Gastrocnemius medialis (tissue), 4 donors: ENCODE measurements around the gene SAMD9L. TPM values are rescaled to one million over a fixed set of nuclear protein-coding genes. Genes with fewer than 3 reads are reported as not detected.

Source experiments
- ATAC-seq, 2 donors: fragments of 150-250 bp; one replicate each; pipeline ENCODE4 v1.9.1; 2016
- DNase-seq, 2 donors: peaks; one replicate each; pipeline ENCODE4 v3.0.0-alpha.2; 2019
- H3K27ac ChIP-seq, 4 donors: fragments of 200-600 bp; sonication (generic); 1 replicate in 1 of 4; 2 replicates in 3 of 4; pipeline ENCODE4 v1.5.1; 2016 to 2018; ENCODE audit warnings: mild to moderate bottlenecking in 2 of 4, moderate library complexity in 1 of 4
- H3K27me3 ChIP-seq, 3 donors: fragments of 200-600 bp; sonication (generic) in 2 of 3; 1 replicate in 1 of 3; 2 replicates in 2 of 3; pipeline versions ENCODE4 v1.5.1 to v1.6.0; 2016 to 2019; ENCODE audit warnings: mild to moderate bottlenecking in 1 of 3, moderate library complexity in 1 of 3
- H3K36me3 ChIP-seq, 2 donors: fragments of 200-600 bp; sonication (generic) in 1 of 2; one replicate each; pipeline ENCODE4 v1.5.1; 2017 to 2018
- H3K4me1 ChIP-seq, 2 donors: fragments of 200-600 bp; sonication (generic) in 1 of 2; one replicate each; pipeline ENCODE4 v1.5.1; 2016 to 2017; ENCODE audit warnings: mild to moderate bottlenecking in 2 of 2
- H3K4me3 ChIP-seq, 4 donors: fragments of 200-600 bp; sonication (generic) in 3 of 4; 1 replicate in 1 of 4; 2 replicates in 3 of 4; pipeline ENCODE4 v1.5.1; 2016 to 2019; ENCODE audit warnings: mild to moderate bottlenecking in 2 of 4
- H3K9me3 ChIP-seq, 3 donors: fragments of 200-600 bp; sonication (generic) in 2 of 3; 1 replicate in 1 of 3; 2 replicates in 2 of 3; pipeline ENCODE4 v1.5.1; 2016 to 2019
- POLR2A ChIP-seq, 2 donors: fragments of 450-650 bp; IDR thresholded peaks; one replicate each; pipeline ENCODE4 v1.6.1; 2017; ENCODE audit warnings: antibody characterized with exemption in 2 of 2, mild to moderate bottlenecking in 2 of 2, moderate library complexity in 2 of 2
- in situ Hi-C, 4 donors: fragments of 200-750 bp; cut with MboI; loops; one replicate each; pipeline versions ENCODE4 v1.15.0 to v1.8.0; 2017; ENCODE audit warnings: low sequenced_read_pairs in 4 of 4
- intact Hi-C: fragments of 100-400 bp; cut with DNase I; formaldehyde crosslinking; loops from one replicate; pipeline ENCODE4 v1.15.1; 2023; ENCODE audit warnings: low total_unique reads
- total RNA-seq, 4 donors: library from RNA; depleted of rRNA; stranded (reverse); fragments of >200 nt; gene quantifications; one replicate each; pipeline versions ENCODE4 v1.1.0 to v1.2.3, GENCODE V29; 2016
- TF ChIP-seq, protein P1 (sequence below), 5 experiments: fragments of 450-650 bp in 3 of 5; fragments of 200-600 bp in 2 of 5; sonication (generic) in 2 of 5; IDR thresholded peaks in 4 of 5; conservative IDR thresholded peaks in 1 of 5; 1 replicate in 4 of 5; 2 replicates in 1 of 5; pipeline ENCODE4 v1.5.1; 2016 to 2019; ENCODE audit warnings: antibody characterized with exemption in 5 of 5, mild to moderate bottlenecking in 3 of 5, moderate library complexity in 3 of 5

The SAMD9L gene
- total RNA-seq, 4 donors from 2014 or later: 1.2 to 7.6 (median 2.1) TPM

DNA sequence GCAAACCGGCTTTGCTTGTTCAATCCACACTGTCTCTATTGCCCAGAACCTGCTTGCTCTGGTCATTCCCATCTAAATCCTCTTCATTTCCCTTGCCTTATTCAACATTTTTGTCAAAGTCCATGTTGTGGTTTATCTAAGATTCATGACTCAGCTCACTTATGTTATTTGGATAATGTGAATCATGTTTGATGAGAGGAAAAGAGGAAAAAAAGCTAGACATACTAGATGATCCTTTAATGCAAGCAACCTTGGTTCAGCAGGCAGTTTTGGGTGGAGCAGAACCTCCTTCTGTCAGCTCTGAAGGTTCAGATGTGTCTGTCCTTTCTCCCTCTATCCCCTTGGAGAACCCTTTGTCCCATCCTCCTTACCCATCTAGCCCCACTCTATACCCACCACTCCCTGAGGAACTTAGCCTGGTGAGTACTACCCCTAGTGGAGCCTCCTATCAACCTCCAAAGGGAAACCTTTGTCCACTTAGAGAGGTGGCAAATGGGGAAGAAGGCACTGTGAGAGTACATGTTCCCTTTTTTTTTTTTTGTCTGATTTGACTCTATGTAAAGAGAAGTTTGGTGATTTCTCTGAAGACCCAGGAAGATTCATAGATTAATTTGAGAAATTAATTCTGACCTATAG lies 2.1 kb upstream of the SAMD9L start:
- intact Hi-C loops (no loop called here), in situ Hi-C loops (no loop called here)
- Histone ChIP-seq H3K27ac (no peak overlapping the region), H3K4me1 (peaks cover 9 to 10% of the 10 kb centered on the region in 2 donors), H3K4me3 (no peak overlapping the region), H3K9me3 (no peaks in the 10 kb centered on the region), H3K27me3 (no peaks in the 10 kb centered on the region), H3K36me3 (no peaks in the 10 kb centered on the region)
- ATAC-seq: no peak
- TF ChIP-seq, protein P1, sequence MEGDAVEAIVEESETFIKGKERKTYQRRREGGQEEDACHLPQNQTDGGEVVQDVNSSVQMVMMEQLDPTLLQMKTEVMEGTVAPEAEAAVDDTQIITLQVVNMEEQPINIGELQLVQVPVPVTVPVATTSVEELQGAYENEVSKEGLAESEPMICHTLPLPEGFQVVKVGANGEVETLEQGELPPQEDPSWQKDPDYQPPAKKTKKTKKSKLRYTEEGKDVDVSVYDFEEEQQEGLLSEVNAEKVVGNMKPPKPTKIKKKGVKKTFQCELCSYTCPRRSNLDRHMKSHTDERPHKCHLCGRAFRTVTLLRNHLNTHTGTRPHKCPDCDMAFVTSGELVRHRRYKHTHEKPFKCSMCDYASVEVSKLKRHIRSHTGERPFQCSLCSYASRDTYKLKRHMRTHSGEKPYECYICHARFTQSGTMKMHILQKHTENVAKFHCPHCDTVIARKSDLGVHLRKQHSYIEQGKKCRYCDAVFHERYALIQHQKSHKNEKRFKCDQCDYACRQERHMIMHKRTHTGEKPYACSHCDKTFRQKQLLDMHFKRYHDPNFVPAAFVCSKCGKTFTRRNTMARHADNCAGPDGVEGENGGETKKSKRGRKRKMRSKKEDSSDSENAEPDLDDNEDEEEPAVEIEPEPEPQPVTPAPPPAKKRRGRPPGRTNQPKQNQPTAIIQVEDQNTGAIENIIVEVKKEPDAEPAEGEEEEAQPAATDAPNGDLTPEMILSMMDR (IDR thresholded peaks at IDR 0.05 in 4 of 5, conservative IDR thresholded peaks at IDR 0.05 in 1 of 5): no peak
- no peak for TF ChIP-seq POLR2A (IDR thresholded peaks at IDR 0.05)
- no peak for DNase-seq

DNA sequence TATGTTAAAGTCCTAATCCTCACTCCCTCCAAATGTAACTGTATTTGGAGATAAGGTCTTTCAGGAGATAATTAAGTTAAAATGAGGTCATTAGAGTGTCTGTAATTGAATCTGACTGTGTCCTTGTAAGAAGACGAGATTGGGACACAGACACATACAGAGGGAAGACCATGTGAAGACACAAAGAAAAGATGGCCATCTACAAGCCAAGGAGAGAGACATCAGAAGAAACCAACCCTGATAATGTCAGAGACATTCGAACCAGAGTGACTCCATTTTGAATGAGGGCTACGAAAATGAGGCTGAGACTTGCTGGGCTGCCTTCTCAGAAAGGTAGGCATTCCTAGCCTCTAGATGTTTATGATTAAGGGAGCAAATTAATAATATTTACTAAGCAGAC lies 542 bp upstream of the SAMD9L start:
- Histone ChIP-seq H3K4me3 (peak overlapping the region; percentile 43 to 51 (median 47)), H3K36me3 (no peaks in the 10 kb centered on the region), H3K27me3 (no peaks in the 10 kb centered on the region), H3K4me1 (peaks cover 9 to 10% of the 10 kb centered on the region in 2 donors), H3K27ac (peak overlapping the region in 3 of 4 donors; percentile 52 to 65 (median 57)), H3K9me3 (no peaks in the 10 kb centered on the region)
- no peak for DNase-seq
- no peak for TF ChIP-seq POLR2A (IDR thresholded peaks at IDR 0.05)
- TF ChIP-seq, protein P1 (IDR thresholded peaks at IDR 0.05 in 4 of 5, conservative IDR thresholded peaks at IDR 0.05 in 1 of 5): no peak
- intact Hi-C loops: no loop called here
- in situ Hi-C loops: no loop called here
- ATAC-seq: no peak

DNA sequence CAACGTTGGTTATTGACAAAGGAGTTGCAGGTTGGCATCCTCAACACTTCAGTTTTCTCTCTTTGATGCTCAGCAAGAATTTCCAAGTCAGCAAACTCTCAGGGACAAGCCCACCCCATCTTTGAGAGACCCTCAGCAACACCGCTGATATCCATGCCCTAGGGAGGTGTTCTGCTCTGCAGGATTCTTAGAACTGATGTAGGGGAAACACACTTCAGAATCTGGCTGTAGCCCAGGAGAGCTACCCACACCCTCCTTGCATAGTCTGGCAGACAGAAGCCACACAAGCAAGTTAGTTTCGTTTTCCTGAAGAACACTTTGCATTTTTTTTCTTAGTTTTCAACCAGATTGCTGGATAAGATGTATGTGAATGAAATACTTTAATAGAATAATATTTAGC lies 822 bp downstream of the SAMD9L start:
- Histone ChIP-seq H3K4me3 (peak overlapping the region; percentile 43 to 51 (median 47)), H3K36me3 (peaks cover 0 to 8% of the 10 kb centered on the region in 2 donors), H3K27ac (peak overlapping the region; percentile 52 to 65 (median 57)), H3K4me1 (peaks cover 9 to 10% of the 10 kb centered on the region in 2 donors), H3K9me3 (no peaks in the 10 kb centered on the region), H3K27me3 (no peaks in the 10 kb centered on the region)
- in situ Hi-C loops: no loop called here
- DNase-seq (no peak), ATAC-seq (peak; percentile 56 to 64)
- intact Hi-C loops: no loop called here
- TF ChIP-seq, protein P1 (IDR thresholded peaks at IDR 0.05 in 4 of 5, conservative IDR thresholded peaks at IDR 0.05 in 1 of 5): no peak
- no peak for TF ChIP-seq POLR2A (IDR thresholded peaks at IDR 0.05)

DNA sequence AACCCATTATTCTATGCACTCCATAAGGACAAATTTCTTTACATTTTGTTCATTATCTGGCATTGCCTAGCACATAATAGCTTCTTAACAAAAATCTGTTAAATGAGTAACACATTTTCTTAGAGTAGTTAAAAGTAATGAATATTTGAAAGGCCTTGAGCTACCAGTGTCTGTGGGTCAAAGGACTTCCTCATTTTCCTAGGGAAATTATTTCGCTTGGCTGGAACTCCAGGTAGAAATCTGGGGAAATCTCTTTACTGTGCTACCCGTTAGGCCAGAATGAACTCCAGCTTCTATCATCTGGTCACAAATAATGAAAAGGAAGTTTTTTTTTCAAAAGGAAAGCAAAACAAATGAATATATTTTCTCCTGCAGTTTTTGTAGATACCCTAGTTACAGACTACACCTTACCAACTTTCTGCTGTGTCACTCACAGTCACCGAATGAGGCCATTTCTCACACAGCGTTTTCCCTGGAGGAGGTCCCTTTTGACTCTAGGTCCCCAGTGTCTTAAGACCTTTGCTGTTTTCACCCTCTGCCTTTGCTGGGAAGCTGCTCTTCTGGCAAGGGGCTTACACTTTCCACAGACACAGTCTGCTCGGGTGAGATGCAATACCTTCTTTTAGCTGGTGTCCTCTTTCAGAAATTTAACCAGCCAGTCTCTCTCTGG lies 1.6 kb downstream of the SAMD9L start:
- DNase-seq (no peak), ATAC-seq (peak; percentile 36 to 72)
- H3K4me1 ChIP-seq: peaks cover 9 to 10% of the 10 kb centered on the region in 2 donors
- intact Hi-C loops (no loop called here), in situ Hi-C loops (no loop called here)
- H3K27ac ChIP-seq: peak overlapping the region; percentile 57 to 65 (median 58)
- peaks cover 0 to 10% of the 10 kb centered on the region in 2 donors for H3K36me3 ChIP-seq
- TF ChIP-seq, protein P1 (IDR thresholded peaks at IDR 0.05 in 4 of 5, conservative IDR thresholded peaks at IDR 0.05 in 1 of 5): no peak
- TF ChIP-seq POLR2A (IDR thresholded peaks at IDR 0.05): no peak
- H3K9me3 ChIP-seq: no peaks in the 10 kb centered on the region
- peak overlapping the region; percentile 43 to 51 (median 47) for H3K4me3 ChIP-seq
- H3K27me3 ChIP-seq: no peaks in the 10 kb centered on the region
